Esophagus squamous epithelium (tissue), 5 donors: Measurements from ENCODE around the gene RCAN3. TPM values are rescaled to one million over a fixed set of nuclear protein-coding genes. Genes with fewer than 3 reads are reported as not detected.
A peak's percentile ranks its signal among the peaks of the same experiment; 100 is the strongest.

Experiments
- DNase-seq: peaks from one replicate; lab custom pipeline; 2025; lab: John Stamatoyannopoulos, UW
- H3K27ac ChIP-seq, 4 donors: fragments of 200-600 bp; sonication (generic); one replicate each; pipeline ENCODE4 v1.5.1; 2016 to 2019; ENCODE audit warnings: mild to moderate bottlenecking in 1 of 4
- H3K27me3 ChIP-seq, 4 donors: fragments of 200-600 bp; sonication (generic); 1 replicate in 3 of 4; 2 replicates in 1 of 4; pipeline versions ENCODE4 v1.5.1 to v1.6.0; 2017 to 2021; ENCODE audit warnings: antibody characterized with exemption in 1 of 4
- H3K36me3 ChIP-seq, 3 donors: fragments of 200-600 bp; sonication (generic); one replicate each; pipeline ENCODE4 v1.5.1; 2016 to 2019
- H3K4me1 ChIP-seq, 3 donors: fragments of 200-600 bp; sonication (generic); one replicate each; pipeline ENCODE4 v1.5.1; 2017 to 2019
- H3K4me3 ChIP-seq, 4 donors: fragments of 200-600 bp; sonication (generic); 1 replicate in 3 of 4; 2 replicates in 1 of 4; pipeline ENCODE4 v1.5.1; 2016 to 2019; ENCODE audit warnings: mild to moderate bottlenecking in 2 of 4, moderate library complexity in 1 of 4
- H3K9me3 ChIP-seq, 3 donors: fragments of 200-600 bp; sonication (generic); one replicate each; pipeline ENCODE4 v1.5.1; 2016 to 2019
- CTCF ChIP-seq, 6 experiments: fragments of 450-650 bp in 4 of 6; fragments of 200-600 bp in 2 of 6; sonication (generic) in 2 of 6; IDR thresholded peaks; one replicate each; pipeline ENCODE4 v1.5.1; 2016 to 2019; ENCODE audit warnings: antibody characterized with exemption in 6 of 6, mild to moderate bottlenecking in 4 of 6, moderate library complexity in 4 of 6
- POLR2A ChIP-seq, 4 donors: fragments of 450-650 bp; IDR thresholded peaks; one replicate each; pipeline ENCODE4 v1.6.1; 2017; ENCODE audit warnings: antibody characterized with exemption in 4 of 4, mild to moderate bottlenecking in 4 of 4, moderate library complexity in 3 of 4
- WGBS, 2 donors: methylation state at CpG; one replicate each; pipeline ENCODE4 v1.1.5; 2018; 5-methylcytosine and 5-hydroxymethylcytosine counted together
- intact Hi-C: fragments of 100-400 bp; cut with DNase I; formaldehyde crosslinking; loops from one replicate; pipeline ENCODE4 v1.15.0; 2022
- total RNA-seq, 4 donors: library from RNA; depleted of rRNA; stranded (reverse); fragments of >200 nt; gene quantifications; one replicate each; pipeline ENCODE4 v1.1.0, GENCODE V29; 2016
- donor health status: DM: yes; HTN: yes; CAD: no.

RCAN3 gene
- total RNA-seq, 4 donors from 2014 or later = 14.4 to 24.1 (median 18.6) TPM

- Histone ChIP-seq H3K36me3 (no peaks in the 10 kb centered on the region), H3K4me1 (no peaks in the 10 kb centered on the region), H3K9me3 (no peaks in the 10 kb centered on the region), H3K27ac (no peak overlapping the region), H3K4me3 (no peak overlapping the region), H3K27me3 (no peaks in the 10 kb centered on the region)
- no peak for DNase-seq
- WGBS, 2 donors = 48 to 55% methylated on average over 2 of the region's 2 CpGs
- TF ChIP-seq POLR2A (IDR thresholded peaks at IDR 0.05) (no peak), CTCF (IDR thresholded peaks at IDR 0.05) (no peak)
- intact Hi-C loops = no loop called here
Measured at GRCh38 chr1:24476571-24476970, 26.1 kb upstream of the RCAN3 start.

- intact Hi-C loops = no loop called here
- WGBS, 2 donors = 79 to 81% methylated on average over 4 of the region's 4 CpGs
Measured at GRCh38 chr1:24477309-24477708, 25.3 kb upstream of the RCAN3 start.

GRCh38 chr1:24481101-24481500 is 21.5 kb upstream of the RCAN3 start:
- no peak for DNase-seq
- H3K4me3 ChIP-seq = no peak overlapping the region
- no peak for TF ChIP-seq CTCF (IDR thresholded peaks at IDR 0.05)
- TF ChIP-seq POLR2A (IDR thresholded peaks at IDR 0.05) = no peak
- intact Hi-C loops = no loop called here
- WGBS, 2 donors = 55 to 67% methylated on average over 2 of the region's 2 CpGs
- no peak overlapping the region for H3K27ac ChIP-seq
- H3K27me3 ChIP-seq = no peaks in the 10 kb centered on the region
- no peaks in the 10 kb centered on the region for H3K9me3 ChIP-seq
- H3K36me3 ChIP-seq = no peaks in the 10 kb centered on the region
- no peaks in the 10 kb centered on the region for H3K4me1 ChIP-seq

More at GRCh38 chr1:24477309-24477708, 25.3 kb upstream of the RCAN3 start:
- no peak for DNase-seq
- H3K9me3 ChIP-seq = no peaks in the 10 kb centered on the region
- no peak for TF ChIP-seq CTCF (IDR thresholded peaks at IDR 0.05)
- no peaks in the 10 kb centered on the region for H3K4me1 ChIP-seq
- no peaks in the 10 kb centered on the region for H3K36me3 ChIP-seq
- no peak overlapping the region for H3K4me3 ChIP-seq
- no peak overlapping the region for H3K27ac ChIP-seq
- no peaks in the 10 kb centered on the region for H3K27me3 ChIP-seq

- no peak for DNase-seq
- H3K27ac ChIP-seq = peak overlapping the region in 1 of 4 donors; percentile 13
- H3K36me3 ChIP-seq = no peaks in the 10 kb centered on the region
- H3K9me3 ChIP-seq = no peaks in the 10 kb centered on the region
- no peak overlapping the region for H3K4me3 ChIP-seq
- no peaks in the 10 kb centered on the region for H3K27me3 ChIP-seq
- WGBS, 2 donors = 72 to 88% methylated on average over 9 to 10 of the region's 16 CpGs
- intact Hi-C loops = no loop called here
- no peaks in the 10 kb centered on the region for H3K4me1 ChIP-seq
- TF ChIP-seq CTCF (IDR thresholded peaks at IDR 0.05) (no peak), POLR2A (IDR thresholded peaks at IDR 0.05) (no peak)
Measured at GRCh38 chr1:24481843-24482610, 20.6 kb upstream of the RCAN3 start.

- WGBS, 2 donors = 79 to 91% methylated on average over 5 of the region's 5 CpGs
Measured at GRCh38 chr1:24483441-24483840, 19.2 kb upstream of the RCAN3 start.

More at GRCh38 chr1:24483441-24483840, 19.2 kb upstream of the RCAN3 start:
- no peak for DNase-seq
- H3K27me3 ChIP-seq = no peaks in the 10 kb centered on the region
- H3K36me3 ChIP-seq = no peaks in the 10 kb centered on the region
- intact Hi-C loops = no loop called here
- no peak overlapping the region for H3K4me3 ChIP-seq
- H3K4me1 ChIP-seq = no peaks in the 10 kb centered on the region
- TF ChIP-seq CTCF (IDR thresholded peaks at IDR 0.05) (no peak), POLR2A (IDR thresholded peaks at IDR 0.05) (no peak)
- H3K9me3 ChIP-seq = no peaks in the 10 kb centered on the region
- H3K27ac ChIP-seq = no peak overlapping the region
